ENCODE results near the gene GPR160. TPM values are rescaled to one million over a fixed set of nuclear protein-coding genes. Genes with fewer than 3 reads are reported as not detected.

Gene GPR160
- total and polyA plus RNA-seq, 7 experiments from 2014 or later: 6.1 to 44.3 (median 17.1) TPM

- no peak for ATAC-seq
- Mint-ChIP-seq H3K4me3 (no peak overlapping the region), H3K27me3 (no peaks in the 10 kb centered on the region), H3K4me1 (peaks cover 3 to 23% (median 8%) of the 10 kb centered on the region in 7 donors), H3K36me3 (peaks cover 3 to 45% (median 23%) of the 10 kb centered on the region in 5 donors), H3K27ac (peak overlapping the region in 1 of 9 donors; percentile 82), H3K9me3 (peaks cover 0 to 2% (median 0%) of the 10 kb centered on the region in 11 donors)
- ChIA-PET CTCF (no interaction called here), POLR2A (no interaction called here)
- H3K27ac ChIP-seq (ENCODE audit: low read depth, low read length): no peak overlapping the region
- H3K4me1 ChIP-seq (ENCODE audit: control insufficient read depth in 2 of 2, insufficient read depth in 2 of 2, low read length in 2 of 2): peaks cover 0 to 4% of the 10 kb centered on the region in 2 donors
- intact Hi-C loops (cut with micrococcal nuclease): no loop called here
- peaks cover 0 to 12% (median 0%) of the 10 kb centered on the region in 3 experiments for H3K36me3 ChIP-seq (ENCODE audit: control insufficient read depth in 2 of 3, insufficient read depth in 3 of 3, low read length in 3 of 3)
- no peak overlapping the region for H3K4me3 ChIP-seq (ENCODE audit: low read length)
- DNase-seq: no peak
- no peaks in the 10 kb centered on the region for H3K9me3 ChIP-seq (ENCODE audit: control insufficient read depth in 2 of 3, low read length in 3 of 3)
- H3K27me3 ChIP-seq (ENCODE audit: control insufficient read depth in 2 of 2, insufficient read depth in 2 of 2, low read length in 2 of 2): no peaks in the 10 kb centered on the region
These were observed 25.0 kb downstream of the GPR160 start for GRCh38 chr3:170062769-170063168.

DNA sequence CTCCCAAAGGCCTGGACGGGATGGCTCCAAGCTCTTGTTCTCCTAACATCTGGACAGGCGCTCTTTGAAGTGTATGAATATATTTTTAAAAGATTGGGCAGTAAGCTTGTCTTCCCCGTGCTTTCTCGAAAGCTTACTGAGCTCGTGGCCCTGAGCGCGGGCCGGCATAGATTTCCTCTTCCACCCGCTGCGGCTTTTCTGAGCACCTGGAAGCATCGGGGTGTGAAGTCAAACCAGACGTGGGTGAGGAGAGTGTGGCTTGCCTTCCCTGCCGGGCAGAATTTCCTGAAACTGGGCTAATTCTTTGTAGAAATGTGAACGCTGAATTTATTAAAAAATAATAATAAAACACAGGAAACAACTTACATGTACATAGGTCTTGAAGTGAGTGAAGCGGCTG is 25.9 kb downstream of the GPR160 start:
- no peak overlapping the region for H3K27ac Mint-ChIP-seq
- Histone ChIP-seq H3K36me3 (ENCODE audit: control insufficient read depth in 2 of 3, insufficient read depth in 3 of 3, low read length in 3 of 3) (peaks cover 0 to 12% (median 0%) of the 10 kb centered on the region in 3 experiments), H3K4me3 (ENCODE audit: low read length) (no peak overlapping the region), H3K4me1 (ENCODE audit: control insufficient read depth in 2 of 2, insufficient read depth in 2 of 2, low read length in 2 of 2) (no peaks in the 10 kb centered on the region), H3K27me3 (ENCODE audit: control insufficient read depth in 2 of 2, insufficient read depth in 2 of 2, low read length in 2 of 2) (no peaks in the 10 kb centered on the region), H3K27ac (ENCODE audit: low read depth, low read length) (no peak overlapping the region), H3K9me3 (ENCODE audit: control insufficient read depth in 2 of 3, low read length in 3 of 3) (no peaks in the 10 kb centered on the region)
- DNase-seq (no peak), ATAC-seq (no peak)
- peaks cover 3 to 51% (median 28%) of the 10 kb centered on the region in 5 donors for H3K36me3 Mint-ChIP-seq
- CTCF ChIA-PET: no interaction called here
- intact Hi-C loops (cut with micrococcal nuclease): no loop called here
- POLR2A ChIA-PET: no interaction called here
- H3K4me3 Mint-ChIP-seq: no peak overlapping the region
- H3K4me1 Mint-ChIP-seq: peaks cover 0 to 16% (median 0%) of the 10 kb centered on the region in 7 donors
- H3K27me3 Mint-ChIP-seq: no peaks in the 10 kb centered on the region
- H3K9me3 Mint-ChIP-seq: peaks cover 0 to 2% (median 0%) of the 10 kb centered on the region in 11 donors

DNA sequence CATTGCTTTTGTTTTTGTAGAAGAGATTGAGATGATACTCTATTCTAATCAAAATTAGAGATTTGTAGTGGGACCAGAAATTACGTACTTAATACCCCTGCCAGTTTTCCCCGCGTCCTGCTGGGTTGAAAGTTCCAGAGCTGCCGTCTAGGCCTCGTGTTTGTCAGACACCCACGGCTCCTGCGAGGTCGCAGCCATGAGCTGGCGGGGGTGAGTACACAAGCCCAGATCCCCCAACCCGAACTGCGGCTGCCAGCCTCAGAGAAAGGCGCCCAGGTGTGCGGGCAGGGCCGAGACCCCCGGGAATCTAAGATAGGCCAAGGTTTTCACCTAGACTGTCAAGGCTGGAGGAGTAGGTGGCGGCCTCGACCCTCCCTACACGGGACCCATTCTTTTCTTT is 26.3 kb downstream of the GPR160 start:
- H3K9me3 Mint-ChIP-seq: peaks cover 0 to 2% (median 0%) of the 10 kb centered on the region in 11 donors
- CTCF ChIA-PET: no interaction called here
- Histone ChIP-seq H3K4me3 (ENCODE audit: low read length) (no peak overlapping the region), H3K27ac (ENCODE audit: low read depth, low read length) (no peak overlapping the region), H3K4me1 (ENCODE audit: control insufficient read depth in 2 of 2, insufficient read depth in 2 of 2, low read length in 2 of 2) (no peaks in the 10 kb centered on the region), H3K9me3 (ENCODE audit: control insufficient read depth in 2 of 3, low read length in 3 of 3) (no peaks in the 10 kb centered on the region), H3K27me3 (ENCODE audit: control insufficient read depth in 2 of 2, insufficient read depth in 2 of 2, low read length in 2 of 2) (no peaks in the 10 kb centered on the region), H3K36me3 (ENCODE audit: control insufficient read depth in 2 of 3, insufficient read depth in 3 of 3, low read length in 3 of 3) (peaks cover 0 to 12% (median 0%) of the 10 kb centered on the region in 3 experiments)
- DNase-seq (no peak), ATAC-seq (no peak)
- H3K27me3 Mint-ChIP-seq: no peaks in the 10 kb centered on the region
- H3K4me3 Mint-ChIP-seq: no peak overlapping the region
- intact Hi-C loops (cut with micrococcal nuclease): no loop called here
- peaks cover 0 to 14% (median 0%) of the 10 kb centered on the region in 7 donors for H3K4me1 Mint-ChIP-seq
- H3K36me3 Mint-ChIP-seq: peaks cover 1 to 55% (median 32%) of the 10 kb centered on the region in 5 donors
- H3K27ac Mint-ChIP-seq: no peak overlapping the region
- POLR2A ChIA-PET: no interaction called here

DNA sequence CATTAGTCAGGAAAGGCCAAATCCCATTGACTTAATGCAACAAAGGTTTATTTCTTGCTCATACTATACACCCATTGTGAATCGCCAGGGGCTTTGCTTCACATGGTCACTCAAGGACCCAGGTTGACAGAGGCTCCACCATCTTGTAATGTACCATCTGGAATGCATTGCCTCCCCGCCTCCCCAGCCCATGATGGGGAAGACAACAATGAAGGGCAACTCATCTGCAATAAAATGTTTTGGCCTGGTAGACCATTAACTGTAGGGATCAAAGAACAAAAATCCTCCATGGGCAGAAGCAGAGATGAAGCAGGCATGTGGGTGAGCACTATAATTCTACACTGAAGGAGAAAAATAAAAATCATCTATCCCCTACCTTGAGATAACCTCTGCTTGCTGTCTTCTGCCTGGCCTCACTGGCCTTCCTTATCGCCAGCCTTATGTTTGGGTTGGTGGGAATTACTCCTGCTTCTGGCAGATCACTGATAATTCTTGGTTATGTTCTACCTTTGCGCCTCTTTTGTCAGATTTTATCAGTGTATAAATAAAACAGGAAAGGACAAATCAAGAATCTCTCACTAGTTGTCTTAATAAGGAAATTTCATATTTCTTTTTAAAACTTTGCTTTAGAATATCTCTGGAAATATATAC is 37.8 kb downstream of the GPR160 start:
- H3K4me1 Mint-ChIP-seq: peaks cover 0 to 27% (median 7%) of the 10 kb centered on the region in 7 donors
- peak overlapping the region in 1 of 9 donors; percentile 37 for H3K27ac Mint-ChIP-seq
- peaks cover 0 to 47% (median 32%) of the 10 kb centered on the region in 5 donors for H3K36me3 Mint-ChIP-seq
- intact Hi-C loops (cut with micrococcal nuclease): no loop called here
- H3K9me3 Mint-ChIP-seq: peaks cover 0 to 12% (median under 1%) of the 10 kb centered on the region in 11 donors
- H3K9me3 ChIP-seq (ENCODE audit: control insufficient read depth in 2 of 3, low read length in 3 of 3): peaks cover 0 to 6% (median 0%) of the 10 kb centered on the region in 3 experiments
- H3K27ac ChIP-seq (ENCODE audit: low read depth, low read length): no peak overlapping the region
- no peaks in the 10 kb centered on the region for H3K27me3 Mint-ChIP-seq
- ATAC-seq (no peak), DNase-seq (no peak)
- H3K27me3 ChIP-seq (ENCODE audit: control insufficient read depth in 2 of 2, insufficient read depth in 2 of 2, low read length in 2 of 2): no peaks in the 10 kb centered on the region
- H3K4me3 Mint-ChIP-seq: no peak overlapping the region
- ChIA-PET CTCF (no interaction called here), POLR2A (no interaction called here)
- peaks cover 0 to 3% (median 0%) of the 10 kb centered on the region in 3 experiments for H3K36me3 ChIP-seq (ENCODE audit: control insufficient read depth in 2 of 3, insufficient read depth in 3 of 3, low read length in 3 of 3)
- no peak overlapping the region for H3K4me3 ChIP-seq (ENCODE audit: low read length)
- no peaks in the 10 kb centered on the region for H3K4me1 ChIP-seq (ENCODE audit: control insufficient read depth in 2 of 2, insufficient read depth in 2 of 2, low read length in 2 of 2)

GRCh38 chr3:170076715-170077238 is 39.0 kb downstream of the GPR160 start:
- intact Hi-C loops (cut with micrococcal nuclease): no loop called here
- POLR2A ChIA-PET: interaction anchor here (0.5 kb wide), 1 partner anchor 111 kb away, joined by 3 read pairs; no protein-coding TSS in a partner anchor

GRCh38 chr3:170077361-170077760 is 39.6 kb downstream of the GPR160 start:
- DNase-seq: no peak
- Mint-ChIP-seq H3K27me3 (no peaks in the 10 kb centered on the region), H3K4me3 (no peak overlapping the region), H3K4me1 (peaks cover 0 to 27% (median 7%) of the 10 kb centered on the region in 7 donors), H3K36me3 (peaks cover 0 to 53% (median 28%) of the 10 kb centered on the region in 5 donors), H3K9me3 (peaks cover 0 to 9% (median 0%) of the 10 kb centered on the region in 11 donors), H3K27ac (peak overlapping the region in 1 of 9 donors; percentile 3)
- Histone ChIP-seq H3K9me3 (ENCODE audit: control insufficient read depth in 2 of 3, low read length in 3 of 3) (no peaks in the 10 kb centered on the region), H3K27ac (ENCODE audit: low read depth, low read length) (no peak overlapping the region), H3K36me3 (ENCODE audit: control insufficient read depth in 2 of 3, insufficient read depth in 3 of 3, low read length in 3 of 3) (peaks cover 0 to 5% (median 0%) of the 10 kb centered on the region in 3 experiments), H3K27me3 (ENCODE audit: control insufficient read depth in 2 of 2, insufficient read depth in 2 of 2, low read length in 2 of 2) (no peaks in the 10 kb centered on the region), H3K4me3 (ENCODE audit: low read length) (no peak overlapping the region), H3K4me1 (ENCODE audit: control insufficient read depth in 2 of 2, insufficient read depth in 2 of 2, low read length in 2 of 2) (no peaks in the 10 kb centered on the region)
- ChIA-PET CTCF (no interaction called here), POLR2A (no interaction called here)
- intact Hi-C loops (cut with micrococcal nuclease): no loop called here
- ATAC-seq: no peak

More at GRCh38 chr3:170076715-170077238, 39.0 kb downstream of the GPR160 start:
- Histone ChIP-seq H3K4me1 (ENCODE audit: control insufficient read depth in 2 of 2, insufficient read depth in 2 of 2, low read length in 2 of 2) (no peaks in the 10 kb centered on the region), H3K27me3 (ENCODE audit: control insufficient read depth in 2 of 2, insufficient read depth in 2 of 2, low read length in 2 of 2) (no peaks in the 10 kb centered on the region), H3K27ac (ENCODE audit: low read depth, low read length) (no peak overlapping the region), H3K36me3 (ENCODE audit: control insufficient read depth in 2 of 3, insufficient read depth in 3 of 3, low read length in 3 of 3) (peaks cover 0 to 5% (median 0%) of the 10 kb centered on the region in 3 experiments), H3K9me3 (ENCODE audit: control insufficient read depth in 2 of 3, low read length in 3 of 3) (no peaks in the 10 kb centered on the region), H3K4me3 (ENCODE audit: low read length) (no peak overlapping the region)
- no peak for ATAC-seq
- H3K9me3 Mint-ChIP-seq: peaks cover 0 to 12% (median 0%) of the 10 kb centered on the region in 11 donors
- H3K36me3 Mint-ChIP-seq: peaks cover 0 to 51% (median 27%) of the 10 kb centered on the region in 5 donors
- CTCF ChIA-PET: no interaction called here
- H3K4me3 Mint-ChIP-seq: no peak overlapping the region
- no peaks in the 10 kb centered on the region for H3K27me3 Mint-ChIP-seq
- no peak for DNase-seq
- H3K4me1 Mint-ChIP-seq: peaks cover 0 to 27% (median 7%) of the 10 kb centered on the region in 7 donors
- H3K27ac Mint-ChIP-seq: peak overlapping the region in 1 of 9 donors; percentile 3
